Esophagus muscularis mucosa (tissue), 4 donors: ENCODE measurements around the gene DPYD.

ENCODE experiments used
- EP300 ChIP-seq: sonication (generic); formaldehyde crosslinking; IDR thresholded peaks from one replicate; pipeline ENCODE4 v1.6.1; 2017; ENCODE audit warnings: antibody characterized with exemption
- POLR2A ChIP-seq: fragments of 450-650 bp; IDR thresholded peaks from one replicate; pipeline ENCODE4 v1.6.1; 2017; ENCODE audit warnings: antibody characterized with exemption, moderate library complexity, mild to moderate bottlenecking, low read depth
- POLR2AphosphoS5 ChIP-seq, 2 donors: sonication (generic); formaldehyde crosslinking; IDR thresholded peaks; one replicate each; pipeline ENCODE4 v1.6.1; 2017; ENCODE audit warnings: antibody characterized with exemption in 2 of 2
- TF ChIP-seq, protein P1 (sequence below), 3 experiments: fragments of 200-600 bp in 2 of 3; fragments of 450-650 bp in 1 of 3; sonication (generic) in 2 of 3; IDR thresholded peaks; one replicate each; pipeline ENCODE4 v1.5.1; 2017 to 2019; ENCODE audit warnings: antibody characterized with exemption in 3 of 3, mild to moderate bottlenecking in 2 of 3, moderate library complexity in 1 of 3

GRCh38 chr1:97603218-97603617 is 317.6 kb downstream of the DPYD start:
- TF ChIP-seq POLR2A (no peak), EP300 (no peak), POLR2AphosphoS5 (IDR thresholded peaks at IDR 0.05) (no peak)
- TF ChIP-seq, protein P1, sequence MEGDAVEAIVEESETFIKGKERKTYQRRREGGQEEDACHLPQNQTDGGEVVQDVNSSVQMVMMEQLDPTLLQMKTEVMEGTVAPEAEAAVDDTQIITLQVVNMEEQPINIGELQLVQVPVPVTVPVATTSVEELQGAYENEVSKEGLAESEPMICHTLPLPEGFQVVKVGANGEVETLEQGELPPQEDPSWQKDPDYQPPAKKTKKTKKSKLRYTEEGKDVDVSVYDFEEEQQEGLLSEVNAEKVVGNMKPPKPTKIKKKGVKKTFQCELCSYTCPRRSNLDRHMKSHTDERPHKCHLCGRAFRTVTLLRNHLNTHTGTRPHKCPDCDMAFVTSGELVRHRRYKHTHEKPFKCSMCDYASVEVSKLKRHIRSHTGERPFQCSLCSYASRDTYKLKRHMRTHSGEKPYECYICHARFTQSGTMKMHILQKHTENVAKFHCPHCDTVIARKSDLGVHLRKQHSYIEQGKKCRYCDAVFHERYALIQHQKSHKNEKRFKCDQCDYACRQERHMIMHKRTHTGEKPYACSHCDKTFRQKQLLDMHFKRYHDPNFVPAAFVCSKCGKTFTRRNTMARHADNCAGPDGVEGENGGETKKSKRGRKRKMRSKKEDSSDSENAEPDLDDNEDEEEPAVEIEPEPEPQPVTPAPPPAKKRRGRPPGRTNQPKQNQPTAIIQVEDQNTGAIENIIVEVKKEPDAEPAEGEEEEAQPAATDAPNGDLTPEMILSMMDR (IDR thresholded peaks at IDR 0.05), result no peak
